GM23338 (cell line): ENCODE measurements around the gene RPLP2. TPM values are rescaled to one million over a fixed set of nuclear protein-coding genes. Genes with fewer than 3 reads are reported as not detected.
A peak's percentile ranks its signal among the peaks of the same experiment; 100 is the strongest.

ENCODE experiments used
- ATAC-seq: fragments of 200-7000 bp; cut with Tn5 transposase; 3 replicates; pipeline ENCODE4 v1.9.1; 2020
- DNase-seq: peaks from one replicate; pipeline ENCODE4 v3.0.0-alpha.2; 2015; ENCODE audit warnings: low spot score
- H2AFZ ChIP-seq: fragments of 200-600 bp; sonication (generic); 2 replicates; pipeline ENCODE4 v1.8.0; 2016; ENCODE audit warnings: antibody characterized with exemption, mild to moderate bottlenecking, moderate library complexity
- H3F3A ChIP-seq: fragments of 200-600 bp; sonication (generic); replicated peaks from 2 replicates; pipeline ENCODE4 v1.8.0; 2017; ENCODE audit warnings: antibody characterized with exemption, mixed run types, low read depth
- H3K27ac ChIP-seq: fragments of 200-600 bp; sonication (generic); 2 replicates; pipeline ENCODE4 v1.6.1; 2016; ENCODE audit warnings: low read depth
- H3K27me3 ChIP-seq: fragments of 200-600 bp; sonication (generic); 2 replicates; pipeline ENCODE4 v1.8.0; 2016; ENCODE audit warnings: mild to moderate bottlenecking, mixed run types, moderate library complexity; ENCODE audit not compliant: insufficient read depth
- H3K36me3 ChIP-seq: fragments of 200-600 bp; sonication (generic); 2 replicates; pipeline ENCODE4 v1.8.0; 2016; ENCODE audit warnings: mild to moderate bottlenecking; ENCODE audit not compliant: insufficient read depth
- H3K4me1 ChIP-seq: fragments of 200-600 bp; sonication (generic); 2 replicates; pipeline ENCODE4 v1.8.0; 2016; ENCODE audit warnings: mild to moderate bottlenecking, moderate library complexity; ENCODE audit not compliant: insufficient read depth
- H3K4me2 ChIP-seq: fragments of 200-600 bp; sonication (generic); 2 replicates; pipeline ENCODE4 v1.7.1; 2017; ENCODE audit warnings: mixed run types
- H3K4me3 ChIP-seq: fragments of 200-600 bp; sonication (generic); 2 replicates; pipeline ENCODE4 v1.6.1; 2016; ENCODE audit warnings: mixed run types
- H3K79me2 ChIP-seq: fragments of 200-600 bp; sonication (generic); replicated peaks from 2 replicates; pipeline ENCODE4 v1.8.0; 2017; ENCODE audit warnings: mild to moderate bottlenecking; ENCODE audit not compliant: insufficient read depth
- H3K9me2 ChIP-seq: fragments of 200-600 bp; sonication (generic); 2 replicates; pipeline ENCODE4 v1.8.0; 2017; ENCODE audit not compliant: insufficient read depth
- H4K20me1 ChIP-seq: fragments of 200-600 bp; sonication (generic); replicated peaks from 2 replicates; pipeline ENCODE4 v1.8.0; 2017; ENCODE audit warnings: mild to moderate bottlenecking; ENCODE audit not compliant: insufficient read depth
- H3K27ac Mint-ChIP-seq: 2 replicates; pipeline ENCODE4 v1.8.0; 2020; ENCODE audit warnings: inconsistent platforms, mild to moderate bottlenecking, moderate library complexity, mixed read lengths
- H3K27me3 Mint-ChIP-seq: 3 replicates; pipeline ENCODE4 v1.8.0; 2022; ENCODE audit warnings: low read depth, mild to moderate bottlenecking, moderate library complexity, mixed read lengths, inconsistent platforms; ENCODE audit not compliant: insufficient read depth, poor library complexity
- H3K36me3 Mint-ChIP-seq: 3 replicates; pipeline ENCODE4 v1.8.0; 2021; ENCODE audit warnings: low read depth, mild to moderate bottlenecking, inconsistent platforms, moderate library complexity, mixed read lengths
- H3K4me1 Mint-ChIP-seq: 3 replicates; pipeline ENCODE4 v1.8.0; 2020; ENCODE audit warnings: mild to moderate bottlenecking, inconsistent platforms, mixed read lengths
- H3K4me3 Mint-ChIP-seq: 3 replicates; pipeline ENCODE4 v1.8.0; 2021; ENCODE audit warnings: moderate library complexity, mild to moderate bottlenecking, inconsistent platforms, mixed read lengths
- H3K9me3 Mint-ChIP-seq: 3 replicates; pipeline ENCODE4 v1.8.0; 2020; ENCODE audit warnings: moderate library complexity, mild to moderate bottlenecking, inconsistent platforms, mixed read lengths
- CREB1 ChIP-seq: fragments of 250-450 bp; sonication (Bioruptor Pico); IDR thresholded peaks from 2 replicates; pipeline ENCODE4 v1.5.0; 2020; ENCODE audit warnings: low read depth, mild to moderate bottlenecking, moderate library complexity
- EZH2 ChIP-seq: fragments of 200-600 bp; sonication (generic); IDR thresholded peaks from one replicate; pipeline ENCODE4 v1.8.0; 2017; ENCODE audit warnings: antibody characterized with exemption, mild to moderate bottlenecking, low read depth; ENCODE audit not compliant: unreplicated experiment
- EZH2phosphoT487 ChIP-seq: fragments of 200-600 bp; sonication (generic); IDR thresholded peaks from one replicate; pipeline ENCODE4 v1.8.1; 2018; ENCODE audit warnings: antibody characterized with exemption; ENCODE audit not compliant: unreplicated experiment
- JUNB ChIP-seq: IDR thresholded peaks from one replicate; pipeline ENCODE4 v1.6.1; 2016; ENCODE audit warnings: antibody characterized with exemption; ENCODE audit not compliant: unreplicated experiment
- NANOG ChIP-seq: IDR thresholded peaks from 2 replicates; pipeline ENCODE4 v1.6.1; 2016; ENCODE audit warnings: antibody characterized with exemption, borderline replicate concordance
- POLR2AphosphoS5 ChIP-seq: IDR thresholded peaks from 2 replicates; pipeline ENCODE4 v1.6.1; 2016; ENCODE audit warnings: antibody characterized with exemption, low read depth
- STAT1 ChIP-seq: IDR thresholded peaks from one replicate; pipeline ENCODE4 v1.6.1; 2016; ENCODE audit warnings: antibody characterized with exemption; ENCODE audit not compliant: unreplicated experiment
- ZNF114 ChIP-seq: fragments of 250-450 bp; sonication (Bioruptor Pico); IDR thresholded peaks from 2 replicates; pipeline ENCODE4 v1.5.0; 2020; ENCODE audit warnings: mild to moderate bottlenecking, moderate library complexity
- ZNF331 ChIP-seq: fragments of 250-450 bp; sonication (Bioruptor Pico); IDR thresholded peaks from 2 replicates; pipeline ENCODE4 v1.5.0; 2020; ENCODE audit warnings: low read depth, mild to moderate bottlenecking, moderate library complexity
- long read RNA-seq: library from polyadenylated mRNA; unstranded; transcript quantifications from one replicate; pipeline ENCODE4 v2.0.0, GENCODE V29; 2020; ENCODE audit not compliant: unreplicated experiment
- polyA plus RNA-seq: library from polyadenylated mRNA; unstranded; fragments of >200 nt; fragmentation: Nextera tagmentation; extraction: Ambion mirVana; gene quantifications from 2 replicates; pipeline ENCODE4 v1.2.1, GENCODE V29; 2016
- total RNA-seq: library from RNA; depleted of rRNA; stranded (reverse); fragments of >200 nt; shearing (Covaris generic); gene quantifications from 2 replicates; pipeline ENCODE4 v1.2.3, GENCODE V29; 2014; rRNA removed
- TF ChIP-seq, protein P1 (sequence below), 2 experiments: fragments of 200-600 bp in 1 of 2; sonication (generic) in 1 of 2; conservative IDR thresholded peaks; 2 replicates each; pipeline versions ENCODE4 v1.5.1 to v1.6.1; 2016 to 2017; ENCODE audit warnings: antibody characterized with exemption in 2 of 2, low read depth in 2 of 2, mild to moderate bottlenecking in 2 of 2, moderate library complexity in 1 of 2
- TF ChIP-seq, protein P2 (sequence below): fragments of 250-450 bp; sonication (Bioruptor Pico); IDR thresholded peaks from 2 replicates; pipeline ENCODE4 v1.5.0; 2020; ENCODE audit warnings: mild to moderate bottlenecking, moderate library complexity
- TF ChIP-seq, protein P3 (sequence below): IDR thresholded peaks from one replicate; pipeline ENCODE4 v1.6.1; 2018; ENCODE audit warnings: antibody characterized with exemption; ENCODE audit not compliant: unreplicated experiment
- TF ChIP-seq, protein P4 (sequence below): IDR thresholded peaks from 2 replicates; pipeline ENCODE4 v1.6.1; 2016; ENCODE audit warnings: antibody characterized with exemption

Gene RPLP2
- total RNA-seq (428 and 518 TPM in 2 replicates), polyA plus RNA-seq (1,782 and 2,023 TPM in 2 replicates)
- long read RNA-seq, transcript RPLP2-207 (4 exons, 637 nt): minor isoform, 21 of 1,902 reads
- long read RNA-seq, transcript RPLP2-201 (5 exons, 781 nt): major isoform, 1,798 of 1,902 reads
- long read RNA-seq, partial matches to known transcripts: 7 of 1,902 reads
- long read RNA-seq, other reads (novel, unspliced or antisense): 76 of 1,902 reads

DNA sequence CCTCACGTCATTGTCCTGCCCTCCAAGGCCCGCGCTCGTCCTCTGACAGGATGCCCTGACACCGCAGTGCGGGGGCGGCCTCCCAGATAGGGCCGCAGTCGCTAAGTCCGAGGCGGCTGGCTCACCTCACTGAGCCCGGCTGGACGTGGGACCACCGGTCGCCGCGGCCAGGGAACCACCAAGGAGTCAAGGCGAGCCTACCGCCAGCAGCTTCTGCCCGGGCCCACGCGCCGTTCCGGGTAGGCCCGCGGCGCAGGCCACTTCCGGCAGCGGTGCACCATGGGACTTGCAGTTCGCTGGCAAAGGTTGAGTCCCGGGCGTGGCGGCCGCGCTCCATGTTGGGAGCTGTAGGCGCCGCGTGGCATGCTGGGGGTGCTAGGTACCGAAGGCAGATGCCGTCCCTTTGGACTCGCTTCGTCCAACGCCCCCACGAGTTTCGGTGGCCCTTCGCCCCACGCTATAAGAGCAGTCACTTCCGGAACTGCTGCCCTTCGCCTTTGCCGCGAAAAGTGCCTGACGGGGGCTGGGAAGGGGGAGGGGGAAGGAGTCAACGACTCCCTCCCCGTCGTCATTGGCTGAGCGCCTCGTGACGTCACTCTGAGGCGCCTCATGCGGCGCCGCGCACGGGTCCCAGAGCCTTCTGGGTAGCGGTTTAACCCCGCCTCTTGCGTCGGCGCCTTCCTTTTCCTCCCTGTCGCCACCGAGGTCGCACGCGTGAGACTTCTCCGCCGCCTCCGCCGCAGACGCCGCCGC, at the start of gene RPLP2:
RPLP2 (plus strand) TSS at position 681 of the 753 bp plus-strand sequence. CDS start 268 bp downstream, outside the sequence.
- peak within 1 kb of the TSS; percentile 100 for H3K27ac Mint-ChIP-seq
- Histone ChIP-seq H3K79me2 (peaks cover 38% of the 10 kb centered on the region), H3K4me3 (peak within 1 kb of the TSS; percentile 98), H3K27ac (peak within 1 kb of the TSS; percentile 95), H3K4me1 (peaks cover 14% of the 10 kb centered on the region), H4K20me1 (peaks cover 16% of the 10 kb centered on the region), H3K4me2 (peak within 1 kb of the TSS; percentile 99), H2AFZ (peak within 1 kb of the TSS; percentile 94), H3F3A (peaks cover 61% of the 10 kb centered on the region), H3K36me3 (peaks cover 22% of the 10 kb centered on the region), H3K9me2 (no peaks in the 10 kb centered on the region), H3K27me3 (no peaks in the 10 kb centered on the region)
- H3K4me1 Mint-ChIP-seq: peaks cover 24% of the 10 kb centered on the region
- peaks cover 5% of the 10 kb centered on the region; the same call in 1 of the 3 replicates for H3K9me3 Mint-ChIP-seq
- ATAC-seq (peak; percentile 75), DNase-seq (peak; percentile 97)
- peaks cover 33% of the 10 kb centered on the region for H3K27me3 Mint-ChIP-seq
- peaks cover 38% of the 10 kb centered on the region for H3K36me3 Mint-ChIP-seq
- H3K4me3 Mint-ChIP-seq: peak within 1 kb of the TSS; percentile 94
- TF ChIP-seq, protein P1, sequence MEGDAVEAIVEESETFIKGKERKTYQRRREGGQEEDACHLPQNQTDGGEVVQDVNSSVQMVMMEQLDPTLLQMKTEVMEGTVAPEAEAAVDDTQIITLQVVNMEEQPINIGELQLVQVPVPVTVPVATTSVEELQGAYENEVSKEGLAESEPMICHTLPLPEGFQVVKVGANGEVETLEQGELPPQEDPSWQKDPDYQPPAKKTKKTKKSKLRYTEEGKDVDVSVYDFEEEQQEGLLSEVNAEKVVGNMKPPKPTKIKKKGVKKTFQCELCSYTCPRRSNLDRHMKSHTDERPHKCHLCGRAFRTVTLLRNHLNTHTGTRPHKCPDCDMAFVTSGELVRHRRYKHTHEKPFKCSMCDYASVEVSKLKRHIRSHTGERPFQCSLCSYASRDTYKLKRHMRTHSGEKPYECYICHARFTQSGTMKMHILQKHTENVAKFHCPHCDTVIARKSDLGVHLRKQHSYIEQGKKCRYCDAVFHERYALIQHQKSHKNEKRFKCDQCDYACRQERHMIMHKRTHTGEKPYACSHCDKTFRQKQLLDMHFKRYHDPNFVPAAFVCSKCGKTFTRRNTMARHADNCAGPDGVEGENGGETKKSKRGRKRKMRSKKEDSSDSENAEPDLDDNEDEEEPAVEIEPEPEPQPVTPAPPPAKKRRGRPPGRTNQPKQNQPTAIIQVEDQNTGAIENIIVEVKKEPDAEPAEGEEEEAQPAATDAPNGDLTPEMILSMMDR (conservative IDR thresholded peaks at IDR 0.05; ENCODE audit: low read depth in 2 of 2): no peak
- TF ChIP-seq, protein P2, sequence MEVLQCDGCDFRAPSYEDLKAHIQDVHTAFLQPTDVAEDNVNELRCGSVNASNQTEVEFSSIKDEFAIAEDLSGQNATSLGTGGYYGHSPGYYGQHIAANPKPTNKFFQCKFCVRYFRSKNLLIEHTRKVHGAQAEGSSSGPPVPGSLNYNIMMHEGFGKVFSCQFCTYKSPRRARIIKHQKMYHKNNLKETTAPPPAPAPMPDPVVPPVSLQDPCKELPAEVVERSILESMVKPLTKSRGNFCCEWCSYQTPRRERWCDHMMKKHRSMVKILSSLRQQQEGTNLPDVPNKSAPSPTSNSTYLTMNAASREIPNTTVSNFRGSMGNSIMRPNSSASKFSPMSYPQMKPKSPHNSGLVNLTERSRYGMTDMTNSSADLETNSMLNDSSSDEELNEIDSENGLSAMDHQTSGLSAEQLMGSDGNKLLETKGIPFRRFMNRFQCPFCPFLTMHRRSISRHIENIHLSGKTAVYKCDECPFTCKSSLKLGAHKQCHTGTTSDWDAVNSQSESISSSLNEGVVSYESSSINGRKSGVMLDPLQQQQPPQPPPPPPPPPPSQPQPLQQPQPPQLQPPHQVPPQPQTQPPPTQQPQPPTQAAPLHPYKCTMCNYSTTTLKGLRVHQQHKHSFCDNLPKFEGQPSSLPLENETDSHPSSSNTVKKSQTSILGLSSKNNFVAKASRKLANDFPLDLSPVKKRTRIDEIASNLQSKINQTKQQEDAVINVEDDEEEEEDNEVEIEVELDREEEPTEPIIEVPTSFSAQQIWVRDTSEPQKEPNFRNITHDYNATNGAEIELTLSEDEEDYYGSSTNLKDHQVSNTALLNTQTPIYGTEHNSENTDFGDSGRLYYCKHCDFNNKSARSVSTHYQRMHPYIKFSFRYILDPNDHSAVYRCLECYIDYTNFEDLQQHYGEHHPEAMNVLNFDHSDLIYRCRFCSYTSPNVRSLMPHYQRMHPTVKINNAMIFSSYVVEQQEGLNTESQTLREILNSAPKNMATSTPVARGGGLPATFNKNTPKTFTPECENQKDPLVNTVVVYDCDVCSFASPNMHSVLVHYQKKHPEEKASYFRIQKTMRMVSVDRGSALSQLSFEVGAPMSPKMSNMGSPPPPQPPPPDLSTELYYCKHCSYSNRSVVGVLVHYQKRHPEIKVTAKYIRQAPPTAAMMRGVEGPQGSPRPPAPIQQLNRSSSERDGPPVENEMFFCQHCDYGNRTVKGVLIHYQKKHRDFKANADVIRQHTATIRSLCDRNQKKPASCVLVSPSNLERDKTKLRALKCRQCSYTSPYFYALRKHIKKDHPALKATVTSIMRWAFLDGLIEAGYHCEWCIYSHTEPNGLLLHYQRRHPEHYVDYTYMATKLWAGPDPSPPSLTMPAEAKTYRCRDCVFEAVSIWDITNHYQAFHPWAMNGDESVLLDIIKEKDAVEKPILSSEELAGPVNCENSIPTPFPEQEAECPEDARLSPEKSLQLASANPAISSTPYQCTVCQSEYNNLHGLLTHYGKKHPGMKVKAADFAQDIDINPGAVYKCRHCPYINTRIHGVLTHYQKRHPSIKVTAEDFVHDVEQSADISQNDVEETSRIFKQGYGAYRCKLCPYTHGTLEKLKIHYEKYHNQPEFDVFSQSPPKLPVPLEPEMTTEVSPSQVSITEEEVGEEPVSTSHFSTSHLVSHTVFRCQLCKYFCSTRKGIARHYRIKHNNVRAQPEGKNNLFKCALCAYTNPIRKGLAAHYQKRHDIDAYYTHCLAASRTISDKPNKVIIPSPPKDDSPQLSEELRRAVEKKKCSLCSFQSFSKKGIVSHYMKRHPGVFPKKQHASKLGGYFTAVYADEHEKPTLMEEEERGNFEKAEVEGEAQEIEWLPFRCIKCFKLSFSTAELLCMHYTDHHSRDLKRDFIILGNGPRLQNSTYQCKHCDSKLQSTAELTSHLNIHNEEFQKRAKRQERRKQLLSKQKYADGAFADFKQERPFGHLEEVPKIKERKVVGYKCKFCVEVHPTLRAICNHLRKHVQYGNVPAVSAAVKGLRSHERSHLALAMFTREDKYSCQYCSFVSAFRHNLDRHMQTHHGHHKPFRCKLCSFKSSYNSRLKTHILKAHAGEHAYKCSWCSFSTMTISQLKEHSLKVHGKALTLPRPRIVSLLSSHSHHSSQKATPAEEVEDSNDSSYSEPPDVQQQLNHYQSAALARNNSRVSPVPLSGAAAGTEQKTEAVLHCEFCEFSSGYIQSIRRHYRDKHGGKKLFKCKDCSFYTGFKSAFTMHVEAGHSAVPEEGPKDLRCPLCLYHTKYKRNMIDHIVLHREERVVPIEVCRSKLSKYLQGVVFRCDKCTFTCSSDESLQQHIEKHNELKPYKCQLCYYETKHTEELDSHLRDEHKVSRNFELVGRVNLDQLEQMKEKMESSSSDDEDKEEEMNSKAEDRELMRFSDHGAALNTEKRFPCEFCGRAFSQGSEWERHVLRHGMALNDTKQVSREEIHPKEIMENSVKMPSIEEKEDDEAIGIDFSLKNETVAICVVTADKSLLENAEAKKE (CRISPR knock-in tag): no peak
- peak; percentile 82 for TF ChIP-seq POLR2AphosphoS5
- TF ChIP-seq ZNF331 (CRISPR knock-in tag): no peak
- no peak for TF ChIP-seq STAT1
- TF ChIP-seq JUNB: no peak
- peak; percentile 100 for TF ChIP-seq CREB1 (CRISPR knock-in tag)
- TF ChIP-seq, protein P3, sequence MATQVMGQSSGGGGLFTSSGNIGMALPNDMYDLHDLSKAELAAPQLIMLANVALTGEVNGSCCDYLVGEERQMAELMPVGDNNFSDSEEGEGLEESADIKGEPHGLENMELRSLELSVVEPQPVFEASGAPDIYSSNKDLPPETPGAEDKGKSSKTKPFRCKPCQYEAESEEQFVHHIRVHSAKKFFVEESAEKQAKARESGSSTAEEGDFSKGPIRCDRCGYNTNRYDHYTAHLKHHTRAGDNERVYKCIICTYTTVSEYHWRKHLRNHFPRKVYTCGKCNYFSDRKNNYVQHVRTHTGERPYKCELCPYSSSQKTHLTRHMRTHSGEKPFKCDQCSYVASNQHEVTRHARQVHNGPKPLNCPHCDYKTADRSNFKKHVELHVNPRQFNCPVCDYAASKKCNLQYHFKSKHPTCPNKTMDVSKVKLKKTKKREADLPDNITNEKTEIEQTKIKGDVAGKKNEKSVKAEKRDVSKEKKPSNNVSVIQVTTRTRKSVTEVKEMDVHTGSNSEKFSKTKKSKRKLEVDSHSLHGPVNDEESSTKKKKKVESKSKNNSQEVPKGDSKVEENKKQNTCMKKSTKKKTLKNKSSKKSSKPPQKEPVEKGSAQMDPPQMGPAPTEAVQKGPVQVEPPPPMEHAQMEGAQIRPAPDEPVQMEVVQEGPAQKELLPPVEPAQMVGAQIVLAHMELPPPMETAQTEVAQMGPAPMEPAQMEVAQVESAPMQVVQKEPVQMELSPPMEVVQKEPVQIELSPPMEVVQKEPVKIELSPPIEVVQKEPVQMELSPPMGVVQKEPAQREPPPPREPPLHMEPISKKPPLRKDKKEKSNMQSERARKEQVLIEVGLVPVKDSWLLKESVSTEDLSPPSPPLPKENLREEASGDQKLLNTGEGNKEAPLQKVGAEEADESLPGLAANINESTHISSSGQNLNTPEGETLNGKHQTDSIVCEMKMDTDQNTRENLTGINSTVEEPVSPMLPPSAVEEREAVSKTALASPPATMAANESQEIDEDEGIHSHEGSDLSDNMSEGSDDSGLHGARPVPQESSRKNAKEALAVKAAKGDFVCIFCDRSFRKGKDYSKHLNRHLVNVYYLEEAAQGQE: no peak
- TF ChIP-seq EZH2: no peak
- TF ChIP-seq, protein P4, sequence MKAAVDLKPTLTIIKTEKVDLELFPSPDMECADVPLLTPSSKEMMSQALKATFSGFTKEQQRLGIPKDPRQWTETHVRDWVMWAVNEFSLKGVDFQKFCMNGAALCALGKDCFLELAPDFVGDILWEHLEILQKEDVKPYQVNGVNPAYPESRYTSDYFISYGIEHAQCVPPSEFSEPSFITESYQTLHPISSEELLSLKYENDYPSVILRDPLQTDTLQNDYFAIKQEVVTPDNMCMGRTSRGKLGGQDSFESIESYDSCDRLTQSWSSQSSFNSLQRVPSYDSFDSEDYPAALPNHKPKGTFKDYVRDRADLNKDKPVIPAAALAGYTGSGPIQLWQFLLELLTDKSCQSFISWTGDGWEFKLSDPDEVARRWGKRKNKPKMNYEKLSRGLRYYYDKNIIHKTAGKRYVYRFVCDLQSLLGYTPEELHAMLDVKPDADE: peak; percentile 96
- TF ChIP-seq EZH2phosphoT487: no peak
- TF ChIP-seq NANOG: no peak
- TF ChIP-seq ZNF114 (CRISPR knock-in tag): no peak
